Measurements from ENCODE around the gene HDAC4.

Gene HDAC4

DNA sequence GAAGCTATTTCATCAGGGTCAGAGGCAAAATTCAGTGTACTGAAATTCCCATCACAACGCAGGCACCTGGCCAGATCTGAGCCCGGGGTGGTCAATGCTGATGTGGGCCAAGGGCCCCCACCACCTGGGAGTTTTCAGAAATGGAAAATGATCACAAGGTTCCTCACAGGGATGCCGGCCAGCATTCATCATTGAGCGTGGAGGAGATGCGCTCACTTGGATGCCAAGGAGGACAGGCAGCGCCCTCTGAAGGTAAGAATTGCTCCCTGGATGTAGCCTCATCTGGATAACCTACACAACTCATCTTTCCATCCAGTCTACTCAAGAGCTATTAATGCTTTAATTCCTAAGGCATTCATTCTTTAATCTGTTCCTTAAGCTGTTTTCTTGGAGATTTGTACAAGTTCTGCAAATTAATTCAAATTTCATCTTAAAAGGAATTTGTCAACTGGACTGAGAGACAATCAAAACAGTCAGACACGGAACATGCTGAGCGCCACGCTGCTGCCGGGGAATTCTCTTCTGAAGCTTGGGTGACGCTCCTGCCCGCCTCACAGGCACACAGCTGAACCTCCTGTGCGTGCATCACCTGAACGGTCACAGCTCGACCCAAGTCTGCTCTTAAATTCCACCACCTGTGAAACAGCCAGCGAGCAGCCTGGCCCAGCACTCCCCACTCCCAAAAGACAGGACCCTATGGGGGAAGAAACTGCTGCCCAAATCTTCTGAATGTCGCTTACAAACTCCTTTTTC, 206.7 kb downstream of the HDAC4 start:
- no peak for DNase-seq

DNA sequence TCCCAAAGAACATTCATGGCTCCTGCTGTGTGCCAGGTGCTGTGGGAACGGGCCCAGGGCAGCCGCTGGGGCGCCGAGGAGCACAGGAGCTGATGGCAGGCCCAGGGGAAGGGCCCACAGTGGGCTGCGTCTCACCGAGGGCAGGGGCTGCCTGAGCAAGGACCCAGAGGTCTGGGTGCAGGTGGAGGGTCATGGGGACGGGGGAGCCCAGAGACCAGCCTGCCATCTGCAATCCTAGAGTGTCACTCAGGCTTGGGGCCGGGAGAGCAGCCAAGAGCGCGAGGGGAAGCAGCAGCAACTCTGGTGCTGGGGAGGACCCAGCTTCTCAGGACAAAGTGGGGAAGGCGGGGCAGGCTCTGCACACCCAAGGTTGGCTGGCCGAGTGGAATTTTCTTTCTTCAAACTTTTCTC, 207.4 kb downstream of the HDAC4 start:
- DNase-seq, result no peak

DNA sequence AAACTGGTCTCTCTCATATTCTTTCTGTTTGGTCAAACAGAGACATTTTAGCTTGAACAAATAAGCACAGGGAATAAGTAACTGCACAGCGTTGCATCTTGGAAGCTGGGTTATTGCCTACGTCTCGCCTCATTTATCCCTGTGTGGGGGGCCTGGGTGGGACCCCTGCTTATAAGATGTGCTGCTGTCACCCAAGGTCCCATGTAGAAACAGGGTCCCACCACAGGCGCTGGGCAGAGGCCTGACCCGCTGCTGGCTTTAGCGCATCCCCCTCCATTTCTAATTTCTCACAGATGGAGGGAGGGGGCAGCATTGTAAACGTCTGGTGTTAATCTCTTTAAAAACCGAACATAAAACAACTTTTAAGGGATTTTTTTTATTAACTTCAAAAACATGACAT, 207.8 kb downstream of the HDAC4 start:
- no peak for DNase-seq

DNA sequence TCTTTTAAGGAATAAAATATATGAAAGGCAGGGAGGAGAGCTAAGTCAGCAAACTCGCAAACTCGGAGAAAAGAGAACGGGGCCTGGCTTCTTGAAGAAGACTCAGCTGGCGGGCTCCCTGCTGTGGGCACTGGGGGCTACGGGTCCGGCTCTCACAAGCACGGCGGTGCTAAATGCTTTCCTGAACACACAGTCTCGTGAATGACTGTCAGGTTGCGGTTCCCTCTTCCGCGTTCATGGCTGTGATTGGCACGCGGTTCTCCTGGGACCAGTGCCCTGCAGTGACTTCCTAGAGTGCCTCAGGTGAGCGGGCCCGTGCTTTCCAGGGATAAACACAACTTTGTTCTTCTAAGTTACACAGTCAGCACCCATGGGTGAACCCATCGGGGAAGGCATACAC, 208.4 kb downstream of the HDAC4 start:
- DNase-seq, result no peak

DNA sequence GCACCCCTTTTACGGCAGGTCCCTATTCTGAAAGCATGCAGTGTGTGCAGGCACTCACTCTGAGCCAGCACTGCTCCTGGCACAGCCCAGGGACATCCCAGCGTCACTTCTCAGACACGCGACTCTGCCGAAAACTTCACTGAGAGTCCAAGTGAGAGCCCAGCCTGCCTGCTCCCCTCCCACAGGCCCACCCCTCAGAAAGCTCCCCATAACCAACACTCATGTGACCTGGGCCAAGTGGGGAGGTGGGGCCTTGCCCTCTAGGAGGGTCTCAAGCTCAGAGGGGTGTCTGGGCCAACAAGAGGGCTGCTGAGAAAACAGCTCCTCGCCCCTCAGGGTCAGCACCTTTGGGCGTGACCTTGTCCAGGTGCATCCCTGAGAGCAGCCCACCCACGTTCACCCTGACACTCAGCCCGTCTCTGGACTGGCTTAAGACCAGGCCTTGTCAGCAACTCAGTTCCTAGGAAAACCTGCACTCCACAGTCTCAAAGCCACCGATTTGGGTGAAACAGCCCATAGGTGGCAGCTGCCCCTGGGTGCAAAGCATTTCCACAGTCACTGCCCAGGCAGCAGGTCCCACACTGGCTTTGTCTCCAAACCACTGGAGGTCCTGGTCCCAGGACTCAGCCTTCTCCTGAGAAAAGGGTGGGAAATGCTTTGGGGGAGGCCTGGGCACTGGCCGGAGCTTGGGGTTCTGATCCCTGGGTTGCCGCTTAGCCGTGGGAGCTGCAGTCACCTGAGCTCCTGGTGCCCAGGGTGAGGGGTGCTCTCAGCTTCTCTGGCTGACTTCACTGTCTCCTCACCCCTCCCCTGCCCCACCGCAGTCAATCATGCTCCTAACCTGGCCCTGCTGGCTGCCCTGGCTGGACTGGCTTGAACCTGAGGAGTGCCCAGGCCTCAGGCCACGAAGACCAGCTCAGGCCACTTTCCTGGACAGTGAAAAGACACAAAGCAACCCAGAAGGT, 209.6 kb downstream of the HDAC4 start:
- no peak for DNase-seq

DNA sequence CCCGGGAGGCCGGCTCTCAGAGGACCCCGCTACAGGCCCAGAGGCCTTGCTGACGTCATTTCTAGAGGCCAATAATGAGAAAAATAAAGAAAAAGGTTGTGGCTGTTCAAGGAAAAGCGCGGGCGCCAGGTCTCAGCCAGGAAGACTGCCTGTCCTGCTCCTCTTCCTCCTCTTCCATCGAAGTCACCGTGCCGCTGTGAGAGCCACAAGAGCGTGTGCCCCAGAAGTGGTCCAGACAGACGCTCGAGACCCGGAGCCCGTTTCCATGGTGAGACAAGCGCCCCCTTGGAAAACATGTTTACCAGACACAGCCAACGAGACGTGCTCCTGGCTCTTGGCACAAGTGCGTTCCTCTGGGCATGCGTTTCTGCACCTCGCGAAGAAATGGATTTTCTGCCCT, 210.5 kb downstream of the HDAC4 start:
- no peak for DNase-seq

DNA sequence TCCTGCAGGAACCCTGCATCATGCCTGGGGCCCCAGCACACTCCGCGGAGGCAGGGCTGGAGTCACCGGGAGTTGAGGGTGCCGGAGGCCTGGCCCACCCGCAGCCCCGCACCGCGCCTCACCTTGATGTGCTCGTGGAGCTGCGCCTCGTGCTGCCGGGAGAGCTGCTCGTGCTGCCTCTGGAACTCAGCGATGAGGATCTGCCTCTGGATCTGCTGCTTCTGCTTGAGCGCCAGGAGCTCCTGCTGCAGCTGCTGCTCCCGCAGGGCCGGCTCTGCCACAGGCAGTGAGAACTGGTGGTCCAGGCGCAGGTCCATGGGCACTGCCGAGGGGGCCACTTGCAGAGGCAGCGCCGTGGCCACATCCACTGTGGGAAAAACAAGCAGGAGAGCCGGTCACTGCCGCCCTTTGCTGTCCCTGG, 211.1 kb downstream of the HDAC4 start:
- no peak for DNase-seq

DNA sequence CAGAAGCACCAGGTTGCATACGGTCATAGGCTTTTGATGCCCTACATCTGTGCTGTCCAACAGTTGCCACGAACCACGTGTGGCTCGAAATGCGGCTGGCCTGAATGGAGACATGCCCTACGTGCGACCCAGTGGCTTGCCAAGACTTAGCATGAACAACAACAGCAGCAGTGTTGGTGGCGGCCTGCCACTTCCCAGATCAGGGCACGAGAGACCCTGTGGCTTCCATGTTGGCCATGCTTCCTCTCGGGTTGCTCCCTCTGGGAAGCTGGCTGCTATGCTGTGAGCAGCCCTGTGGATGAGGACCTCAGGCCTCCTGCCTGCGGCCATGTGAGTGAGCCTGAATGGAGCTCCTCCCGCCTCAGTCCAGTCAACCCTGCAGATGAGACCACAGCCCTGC, 212.3 kb downstream of the HDAC4 start:
- no peak for DNase-seq

DNA sequence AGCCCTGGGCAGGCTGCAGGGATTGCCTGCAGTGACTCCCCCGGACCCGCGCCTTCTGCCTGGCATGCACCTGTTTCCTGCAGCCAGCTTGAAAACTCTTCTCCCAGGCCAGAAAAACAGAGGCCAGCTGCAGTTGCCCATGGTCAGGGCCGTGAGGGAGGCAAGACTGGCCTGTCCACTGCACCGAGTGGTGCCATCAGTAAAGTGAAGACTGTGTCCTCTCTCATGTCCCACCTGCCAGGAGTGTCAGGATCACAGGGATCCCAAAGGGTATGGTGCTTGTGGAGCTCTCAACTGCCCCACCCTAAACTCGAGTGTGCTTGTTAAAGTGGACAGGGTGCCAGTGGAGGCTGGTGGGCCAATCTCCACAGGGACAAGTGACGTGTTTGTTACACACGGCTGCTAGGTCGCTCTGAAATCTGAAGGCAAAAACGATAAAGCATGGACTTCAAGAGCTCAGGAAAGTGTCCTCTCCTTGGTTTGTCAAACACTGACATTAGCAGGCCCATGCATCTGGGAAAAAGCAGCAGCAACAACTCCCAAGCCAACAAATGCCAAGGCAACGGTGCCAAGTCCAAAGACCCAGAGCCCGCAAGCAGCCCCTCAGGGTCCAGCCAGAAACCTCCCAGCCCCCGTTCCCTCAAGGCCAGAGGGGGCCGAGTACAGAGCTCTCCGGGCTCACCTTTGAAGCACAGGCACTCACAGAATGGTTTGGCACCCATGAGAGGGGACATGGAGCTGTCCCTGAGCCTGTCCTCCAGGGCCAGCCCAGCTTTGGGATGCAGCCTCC, 213.2 kb downstream of the HDAC4 start:
- no peak for DNase-seq

DNA sequence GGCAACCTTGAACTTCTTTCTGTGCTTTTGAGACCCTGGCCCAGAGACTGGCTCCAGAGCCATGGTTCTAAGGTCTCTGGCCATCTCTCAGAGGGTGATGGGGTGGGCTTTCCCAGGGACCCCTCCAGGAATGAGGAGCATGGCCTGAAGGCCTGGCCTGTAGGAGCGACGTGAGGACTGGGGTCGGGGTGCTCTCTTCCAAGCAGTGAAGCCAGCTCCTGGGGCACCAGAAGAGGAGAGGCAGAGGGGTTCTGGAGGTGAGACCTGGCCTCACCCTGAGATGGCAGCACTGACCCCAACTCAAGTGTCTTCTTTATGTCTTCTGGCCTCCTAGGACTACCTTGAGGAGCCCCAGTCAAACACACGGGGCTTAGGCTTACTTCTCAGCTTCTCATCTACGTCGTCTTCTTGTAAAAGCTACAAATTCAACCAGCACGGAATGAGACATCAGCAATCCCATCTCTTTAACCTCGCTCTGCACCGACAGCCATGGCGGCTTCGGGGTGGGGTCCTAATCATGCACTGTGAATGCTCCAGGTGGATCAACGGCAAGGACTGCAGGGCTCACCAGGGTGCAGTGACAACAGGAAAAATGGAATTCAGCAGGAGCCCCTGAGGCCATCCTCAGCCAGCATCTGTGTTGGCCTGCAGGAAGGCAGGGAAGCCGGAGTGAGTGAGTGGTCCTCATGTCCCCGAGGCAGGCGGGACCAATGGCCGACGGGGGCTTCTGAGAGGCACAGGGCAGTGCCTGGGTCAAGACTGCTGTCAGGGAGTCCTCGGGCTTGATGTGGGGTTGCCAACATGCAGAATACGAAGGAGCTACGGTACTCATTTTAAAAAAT, 214.1 kb downstream of the HDAC4 start:
- DNase-seq, result no peak

DNA sequence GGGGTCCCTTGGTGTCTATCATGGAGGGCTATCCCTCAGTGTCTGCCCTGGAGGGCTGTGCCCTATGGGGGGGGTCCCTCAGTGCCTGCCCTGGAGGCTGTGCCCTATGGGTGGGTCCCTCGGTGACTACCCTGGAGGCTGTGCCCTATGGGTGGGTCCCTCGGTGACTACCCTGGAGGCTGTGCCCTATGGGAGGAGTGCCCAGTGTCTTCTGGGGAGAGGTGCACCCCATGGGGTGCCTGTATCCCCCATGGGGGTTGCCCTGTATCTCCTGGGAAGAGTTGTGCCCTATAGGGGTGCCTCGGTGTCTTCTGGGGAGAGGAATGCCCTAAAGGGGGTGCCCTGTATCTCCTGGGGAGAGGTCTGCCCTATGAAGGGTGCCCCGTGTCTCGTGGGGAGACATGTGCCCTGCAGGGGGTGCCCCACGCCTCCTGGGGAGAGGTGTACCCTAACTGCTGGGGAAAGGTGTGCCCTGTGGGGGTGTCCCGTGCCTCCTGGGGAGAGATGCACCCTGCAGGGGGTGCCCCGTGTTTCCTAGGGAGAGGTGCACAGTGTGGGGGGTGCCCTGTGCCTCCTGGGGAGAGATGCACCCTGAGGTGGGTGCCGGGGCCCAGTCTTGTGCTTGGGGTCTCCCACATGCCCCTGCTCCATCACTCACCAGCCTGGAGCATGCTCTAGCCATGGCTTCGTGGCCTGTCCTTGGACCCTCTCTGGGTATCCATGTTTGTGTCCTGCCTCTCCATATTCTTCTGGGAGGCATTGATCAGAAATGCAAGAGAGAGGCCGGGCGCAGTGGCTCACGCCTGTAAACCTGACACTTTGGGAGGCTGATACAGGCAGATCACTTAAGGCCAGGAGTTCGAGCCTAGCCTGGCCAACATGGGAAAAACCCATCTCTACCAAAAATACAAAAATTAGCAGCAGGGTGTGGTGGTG, 215.6 kb downstream of the HDAC4 start:
- no peak for DNase-seq

DNA sequence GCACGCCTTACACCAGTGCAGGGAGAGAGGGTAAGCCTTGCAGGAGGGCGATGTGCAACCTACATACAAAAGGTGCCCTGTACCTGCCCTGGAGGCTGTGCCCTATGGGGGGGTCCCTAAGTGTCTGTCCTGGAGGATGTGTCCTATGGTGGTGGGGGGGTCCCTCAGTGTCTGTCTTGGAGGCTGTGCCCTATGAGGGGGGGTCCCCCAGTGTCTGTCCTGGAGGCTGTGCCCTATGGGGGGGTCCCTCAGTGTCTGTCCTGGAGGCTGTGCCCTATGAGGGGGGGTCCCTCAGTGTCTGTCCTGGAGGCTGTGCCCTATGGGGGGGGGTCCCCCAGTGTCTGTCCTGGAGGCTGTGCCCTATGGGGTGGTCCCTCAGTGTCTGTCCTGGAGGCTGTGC, 216.6 kb downstream of the HDAC4 start:
- no peak for DNase-seq

DNA sequence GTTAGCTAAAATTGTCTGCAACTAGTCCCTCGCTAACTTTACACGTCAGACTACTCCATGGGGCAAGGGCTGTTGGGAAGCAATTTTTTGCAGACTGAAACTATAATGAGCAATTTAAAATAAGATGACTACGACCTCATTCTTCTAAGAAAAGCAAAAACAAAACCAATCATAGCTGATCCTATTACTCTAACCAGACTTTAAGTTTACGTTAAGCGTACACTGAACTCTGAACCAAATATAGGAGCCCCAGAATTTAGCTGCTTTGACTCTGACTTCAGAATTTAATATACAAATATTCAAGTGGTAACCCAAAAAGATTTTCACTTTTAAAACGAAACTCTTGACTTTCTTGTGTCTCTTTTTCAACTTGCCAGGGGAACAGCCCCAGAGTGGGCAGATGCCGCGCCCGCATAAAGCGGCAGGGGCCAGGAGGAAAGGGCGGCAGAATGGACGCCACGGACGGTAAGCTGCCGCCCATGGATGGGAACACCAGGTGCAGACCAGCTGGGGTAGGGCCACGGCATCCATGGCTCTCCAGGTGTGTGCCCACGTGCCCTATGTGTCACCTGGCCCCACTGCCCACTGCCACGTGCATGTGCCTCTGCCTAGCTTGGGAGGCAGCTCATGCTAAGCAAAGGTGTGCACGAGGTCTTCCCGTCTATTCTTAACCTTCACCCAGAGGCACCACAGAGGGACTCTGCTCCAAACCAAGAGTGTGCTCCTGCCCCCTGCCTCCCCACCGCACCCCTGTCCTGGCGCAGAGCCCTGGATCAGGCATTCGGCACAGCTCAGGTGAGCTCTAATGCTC, 217.6 kb downstream of the HDAC4 start:
- no peak for DNase-seq

DNA sequence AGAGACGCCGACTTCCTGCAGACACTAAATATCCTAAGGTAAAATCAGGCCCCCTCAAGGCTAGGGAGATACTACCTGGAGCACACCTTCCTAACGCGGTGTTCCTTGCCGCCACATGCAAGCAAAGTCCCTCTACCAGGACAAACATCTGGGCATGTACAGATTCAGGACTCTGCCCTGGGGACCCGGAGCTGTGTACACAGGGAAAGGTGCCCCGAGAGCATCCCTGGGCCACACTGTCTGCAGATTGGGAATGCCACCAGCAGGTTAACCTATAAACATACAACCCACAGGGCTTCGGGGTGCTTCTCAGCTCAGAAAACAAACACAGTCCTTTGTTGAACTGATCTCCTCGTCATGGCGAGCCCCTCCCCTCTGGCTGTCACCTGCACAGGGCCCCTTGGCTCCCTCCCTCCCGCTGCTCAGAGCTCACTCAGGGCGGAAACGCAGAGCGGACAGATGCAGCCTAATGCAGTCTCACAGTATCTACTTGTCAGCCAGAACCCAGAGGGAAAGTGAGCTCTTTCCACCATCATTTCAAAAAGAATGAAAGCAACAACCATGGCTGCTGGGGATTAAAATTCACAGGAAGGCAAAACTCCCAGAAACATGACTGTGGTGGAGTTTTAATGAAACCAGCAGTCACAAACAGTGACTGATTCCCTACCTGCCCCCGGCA, 218.8 kb downstream of the HDAC4 start:
- DNase-seq, result no peak

DNA sequence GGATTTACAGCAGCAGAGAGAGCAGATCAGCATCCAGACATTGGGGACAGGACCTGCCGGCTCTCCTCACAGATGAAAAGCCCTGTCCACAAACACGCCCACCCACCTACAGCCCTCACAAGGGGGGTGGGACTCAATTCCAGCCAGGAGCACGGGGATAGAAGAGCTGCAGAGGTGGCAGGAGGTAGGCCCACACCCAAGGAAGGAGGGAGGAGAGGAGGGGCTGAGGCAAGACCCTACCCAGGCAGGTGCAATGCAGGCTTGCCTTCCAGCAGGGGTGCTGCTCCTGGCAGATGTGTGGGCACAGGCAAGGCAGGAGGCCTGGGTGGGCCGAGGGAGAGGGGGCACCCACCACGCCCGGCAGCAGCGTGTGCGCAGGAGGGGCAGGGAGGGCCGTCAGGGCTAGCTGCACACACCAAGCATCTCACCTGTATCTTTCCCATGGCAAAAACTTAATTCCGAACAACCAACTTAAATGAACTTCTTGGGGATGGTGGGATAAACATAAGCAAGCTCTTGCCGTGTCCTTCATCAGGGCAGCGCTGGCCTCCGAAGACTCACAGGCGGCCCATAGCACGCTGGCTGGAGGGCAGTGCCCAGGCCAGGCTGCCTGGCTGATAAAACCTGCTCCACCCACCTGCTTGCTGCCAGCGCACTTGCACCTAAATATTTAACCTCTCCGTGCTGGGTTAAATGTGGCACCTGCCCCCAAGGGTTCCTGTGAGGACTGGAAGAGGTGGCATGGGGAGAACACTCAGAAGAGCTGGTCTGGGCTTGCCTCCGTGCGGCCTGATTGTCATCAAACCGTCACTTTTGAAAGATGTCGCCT, 219.5 kb downstream of the HDAC4 start:
- DNase-seq, result no peak

DNA sequence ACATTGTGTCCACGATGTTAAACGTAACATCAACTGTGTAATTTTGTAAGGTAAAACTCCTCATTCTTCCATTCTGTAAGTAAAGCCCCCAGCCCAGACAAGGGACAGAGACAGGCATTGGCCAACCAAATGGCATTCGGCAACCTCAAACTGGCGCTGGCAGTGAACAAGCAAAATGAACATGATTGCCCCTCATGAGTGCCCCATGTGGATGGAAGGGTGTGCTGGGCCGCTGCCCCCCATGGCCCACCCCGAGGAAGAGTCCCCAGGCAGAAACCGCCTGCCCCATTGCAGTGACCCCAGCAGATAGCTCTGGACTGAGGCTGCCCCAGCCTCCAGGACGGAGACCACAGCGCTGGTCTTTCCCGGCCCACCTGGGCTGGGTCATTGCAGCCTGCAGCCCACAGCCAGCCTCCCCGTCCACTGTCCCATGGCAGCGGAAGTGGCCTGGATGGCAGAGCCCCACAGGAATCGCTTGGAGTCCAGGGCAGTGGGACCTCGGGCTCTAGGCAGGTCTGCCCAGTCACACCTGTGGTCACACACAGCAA, 220.2 kb downstream of the HDAC4 start:
- no peak for DNase-seq

DNA sequence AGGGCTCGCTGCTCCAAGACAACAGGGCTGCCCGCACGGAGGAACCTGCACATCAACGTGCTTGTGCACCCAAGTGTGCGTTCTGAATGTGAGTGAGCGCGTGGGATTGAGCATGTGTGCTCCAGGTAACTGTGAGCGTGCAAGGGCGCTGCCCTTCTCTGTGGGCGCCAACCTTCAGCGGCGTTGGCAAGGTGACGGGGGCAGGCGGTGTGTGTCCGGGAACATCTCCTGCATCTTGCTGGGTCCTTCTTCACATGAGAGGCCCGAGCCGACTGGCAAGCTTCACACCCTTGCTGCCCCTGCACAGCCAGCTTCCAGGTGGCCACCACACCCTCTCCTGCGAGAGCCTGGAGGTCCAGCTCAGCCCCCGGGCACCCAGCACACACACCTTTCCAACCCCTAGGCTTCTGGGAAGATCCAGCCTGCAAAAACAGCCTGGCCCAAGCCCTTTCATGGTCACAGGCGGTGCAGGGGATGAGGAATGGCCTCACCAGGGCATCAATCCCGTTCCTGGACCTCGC, 220.9 kb downstream of the HDAC4 start:
- no peak for DNase-seq

DNA sequence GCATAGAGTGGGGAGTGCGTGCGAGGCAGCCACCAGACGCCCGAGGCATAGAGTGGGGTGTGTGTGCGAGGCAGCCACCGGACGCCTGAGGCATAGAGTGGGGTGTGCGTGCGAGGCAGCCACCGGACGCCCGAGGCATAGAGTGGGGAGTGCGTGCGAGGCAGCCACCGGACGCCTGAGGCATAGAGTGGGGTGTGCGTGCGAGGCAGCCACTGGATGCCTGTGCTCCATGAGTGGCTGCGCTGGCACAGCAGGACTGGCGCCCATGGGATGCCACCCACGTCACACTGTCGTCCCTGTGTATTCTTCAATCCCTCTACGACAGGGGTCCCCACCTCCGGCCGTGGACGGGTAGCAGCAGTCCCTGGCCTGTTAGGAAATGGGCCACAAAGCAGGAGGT, 221.9 kb downstream of the HDAC4 start:
- DNase-seq, result no peak

Data from RPMI8226 (cell line).